GM21529 (cell line): ENCODE results near the gene SLC35E3.

Experiments used
- ATAC-seq: cut with Tn5 transposase; IDR thresholded peaks from one replicate; pipeline ENCODE4 v1.9.1; 2021; ENCODE audit not compliant: unreplicated experiment

The SLC35E3 gene

GRCh38 chr12:68769941-68770340, 24.0 kb downstream of the SLC35E3 start:
- ATAC-seq: no peak

DNA sequence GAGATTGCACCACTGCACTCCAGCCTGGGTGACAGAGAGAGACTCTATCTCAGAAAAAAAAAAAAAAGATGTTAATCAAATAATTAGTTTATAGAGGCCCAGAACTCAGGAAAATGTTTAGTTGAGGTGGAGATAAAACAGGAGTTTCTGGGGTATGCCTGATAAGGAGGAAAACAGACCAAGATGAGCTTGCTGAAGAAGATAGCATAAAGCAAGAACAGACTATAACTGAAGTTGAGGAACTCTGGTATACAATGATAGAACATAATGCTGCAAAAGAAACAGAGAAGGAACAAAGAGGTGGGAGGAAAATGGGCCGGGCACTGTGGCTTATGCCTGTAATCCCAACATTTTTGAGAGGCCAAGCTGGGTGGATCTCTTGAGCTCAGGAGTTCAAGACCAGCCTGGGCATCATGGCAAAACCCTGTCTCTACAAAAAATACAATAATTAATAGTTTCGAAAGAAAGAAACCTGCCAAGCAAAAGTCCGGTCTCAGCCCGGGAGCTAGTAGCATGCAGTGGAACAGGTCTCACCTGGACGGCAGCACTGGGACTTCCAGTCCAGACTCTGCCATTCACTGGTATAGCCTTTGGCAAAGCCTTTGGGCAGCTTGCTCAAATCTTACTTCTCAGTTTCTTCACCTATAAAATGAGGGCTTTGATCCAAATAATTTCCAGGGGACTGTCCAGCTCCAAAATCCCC, 25.4 kb downstream of the SLC35E3 start:
- no peak for ATAC-seq

GRCh38 chr12:68772714-68773113, 26.7 kb downstream of the SLC35E3 start:
- ATAC-seq: peak; percentile 65

- no peak for ATAC-seq
These were observed 27.6 kb downstream of the SLC35E3 start for GRCh38 chr12:68773582-68773981.

- ATAC-seq: no peak
These were observed 29.2 kb downstream of the SLC35E3 start for GRCh38 chr12:68775121-68775630.

- ATAC-seq: no peak
These were observed 31.1 kb downstream of the SLC35E3 start for GRCh38 chr12:68776976-68777610.

GRCh38 chr12:68779280-68779679, 33.3 kb downstream of the SLC35E3 start:
- ATAC-seq: no peak

- no peak for ATAC-seq
These were observed 34.8 kb downstream of the SLC35E3 start for GRCh38 chr12:68780731-68781130.

- ATAC-seq: no peak
These were observed 35.8 kb downstream of the SLC35E3 start for GRCh38 chr12:68781728-68782127.

DNA sequence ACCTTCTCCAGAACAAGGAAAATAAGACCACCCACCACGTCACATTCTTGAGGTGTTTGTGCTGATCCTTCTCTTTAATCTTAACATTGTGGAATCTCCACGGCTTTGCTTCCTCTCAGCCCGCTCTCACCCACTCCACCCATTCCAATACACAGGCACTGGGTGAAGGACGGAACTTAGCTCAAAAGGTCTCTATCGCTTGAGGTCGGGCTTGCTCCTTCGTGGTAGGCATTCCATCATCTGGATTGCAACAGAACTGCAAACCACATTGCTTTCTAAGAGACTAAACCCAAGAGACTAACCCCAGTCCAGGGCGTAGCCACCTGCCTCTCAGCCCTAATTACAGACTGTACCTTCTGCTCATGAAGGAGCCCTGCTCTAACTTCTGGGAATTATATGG, 38.0 kb downstream of the SLC35E3 start:
- ATAC-seq: no peak

DNA sequence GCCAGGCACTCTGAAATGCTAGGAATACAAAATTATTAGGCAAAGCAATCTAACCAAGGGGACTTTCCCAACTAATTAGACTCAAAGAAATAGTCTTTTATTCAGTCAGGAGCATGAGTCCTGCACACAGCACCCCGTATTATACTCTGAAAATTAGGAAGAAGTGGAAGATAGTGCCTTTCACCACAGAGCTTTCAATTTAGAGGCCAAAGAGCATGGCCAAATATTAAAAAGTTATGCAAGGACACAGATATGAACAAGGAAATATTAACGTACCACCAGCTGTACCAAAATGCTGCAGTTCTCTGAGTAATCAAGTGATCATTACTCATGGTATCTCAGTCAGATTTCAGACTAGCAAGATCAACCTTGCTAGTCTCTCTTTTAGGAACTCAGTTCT, 39.4 kb downstream of the SLC35E3 start:
- ATAC-seq: no peak

DNA sequence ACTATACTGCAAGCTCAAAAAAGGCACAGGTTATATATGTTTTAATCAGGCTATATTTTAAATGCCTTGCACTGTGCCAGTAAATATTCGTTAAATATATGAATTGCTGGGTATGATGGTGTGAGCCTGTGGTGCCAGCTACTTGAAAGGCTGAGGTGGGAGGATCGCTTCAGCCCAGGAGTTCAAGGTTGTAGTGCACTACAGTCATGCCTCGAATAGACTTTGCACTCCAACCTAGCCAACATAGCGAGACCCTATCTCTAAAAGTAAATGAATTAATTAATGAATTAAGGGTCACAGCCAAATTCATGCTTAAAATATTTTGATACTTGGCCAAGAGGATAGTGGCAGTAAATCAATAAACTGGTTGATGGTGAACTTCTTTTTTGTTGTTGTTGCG, 39.8 kb downstream of the SLC35E3 start:
- no peak for ATAC-seq

DNA sequence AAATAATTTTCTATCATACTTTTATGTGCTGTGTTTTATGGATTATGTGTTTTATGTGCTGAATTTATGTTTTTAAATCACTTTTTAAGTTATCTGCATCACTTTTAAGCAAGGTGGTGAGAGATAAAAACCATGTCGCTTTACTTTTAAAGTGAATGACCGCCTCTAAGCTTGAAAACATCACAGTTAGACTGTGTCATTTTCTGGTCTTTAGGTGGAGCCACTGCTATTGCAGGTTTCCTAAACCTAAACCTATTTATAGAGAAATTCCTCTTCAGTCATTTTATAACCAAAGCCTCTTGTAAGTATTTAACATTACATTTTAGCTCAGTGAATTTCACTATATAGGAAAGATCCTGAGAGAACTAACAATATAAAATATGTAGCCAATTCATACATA, 41.0 kb downstream of the SLC35E3 start:
- no peak for ATAC-seq

- no peak for ATAC-seq
These were observed 42.7 kb downstream of the SLC35E3 start for GRCh38 chr12:68788554-68789143.

DNA sequence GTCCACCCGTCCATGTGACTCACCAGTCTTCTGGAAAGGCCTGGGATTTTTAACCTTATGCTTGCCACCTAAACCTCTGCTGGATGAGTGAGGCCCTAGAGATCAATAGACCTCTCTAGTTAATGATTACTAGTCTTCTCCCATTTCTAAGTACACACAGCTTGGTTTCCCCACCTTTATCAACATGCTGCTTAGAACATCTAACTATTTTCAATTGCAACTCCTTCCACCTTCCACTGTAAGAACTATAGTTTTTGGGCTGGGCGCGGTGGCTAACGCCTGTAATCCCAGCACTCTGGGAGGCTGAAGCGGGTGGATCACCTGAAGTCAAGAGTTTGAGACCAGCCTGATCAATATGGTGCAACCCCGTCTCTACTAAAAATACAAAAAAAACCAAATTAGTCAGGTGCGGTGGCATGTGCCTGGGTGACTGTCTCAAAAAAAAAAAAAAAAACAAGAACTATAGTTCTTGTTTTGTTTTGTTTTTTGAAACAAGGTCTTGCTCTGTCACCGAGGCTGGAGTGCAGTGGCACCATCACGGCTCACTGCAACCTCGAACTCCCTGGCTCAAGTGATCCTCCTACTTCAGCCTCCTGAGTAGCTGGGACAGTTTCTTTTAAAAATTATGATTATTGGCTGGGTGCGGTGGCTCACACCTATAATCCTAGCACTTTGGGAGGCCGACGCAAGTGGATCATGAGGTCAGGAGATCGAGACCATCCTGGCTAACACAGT, 43.3 kb downstream of the SLC35E3 start:
- ATAC-seq: no peak

GRCh38 chr12:68790081-68790951, 44.3 kb downstream of the SLC35E3 start:
- ATAC-seq: no peak

- ATAC-seq: no peak
These were observed 44.9 kb downstream of the SLC35E3 start for GRCh38 chr12:68790952-68791234.

DNA sequence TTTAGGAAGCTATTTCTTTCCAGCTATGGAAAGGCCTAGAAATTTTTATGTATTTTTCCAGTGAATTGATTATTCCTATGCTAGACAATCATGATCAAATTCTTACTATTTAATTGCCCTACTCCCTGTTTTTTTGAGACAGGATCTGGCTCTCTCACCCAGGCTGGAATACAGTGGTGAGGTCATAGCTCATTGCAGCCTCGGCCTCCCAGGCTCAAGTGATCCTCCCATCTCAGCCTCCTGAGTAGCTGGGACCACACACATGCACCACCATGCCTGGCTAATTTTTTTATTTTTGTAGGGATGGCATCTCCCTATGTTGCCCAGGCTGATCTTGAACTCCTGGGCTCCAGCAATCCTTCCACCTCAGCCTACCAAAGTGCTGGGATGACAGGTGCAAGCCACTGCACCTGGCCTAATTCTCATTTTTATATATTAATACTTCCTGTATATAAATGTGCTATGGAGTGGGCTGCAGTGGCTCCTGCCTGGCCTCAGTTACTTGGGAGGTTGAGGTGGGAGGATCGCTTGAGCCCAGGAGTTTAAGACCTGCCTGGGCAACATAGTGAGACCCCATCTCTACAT, 46.0 kb downstream of the SLC35E3 start:
- ATAC-seq: no peak

DNA sequence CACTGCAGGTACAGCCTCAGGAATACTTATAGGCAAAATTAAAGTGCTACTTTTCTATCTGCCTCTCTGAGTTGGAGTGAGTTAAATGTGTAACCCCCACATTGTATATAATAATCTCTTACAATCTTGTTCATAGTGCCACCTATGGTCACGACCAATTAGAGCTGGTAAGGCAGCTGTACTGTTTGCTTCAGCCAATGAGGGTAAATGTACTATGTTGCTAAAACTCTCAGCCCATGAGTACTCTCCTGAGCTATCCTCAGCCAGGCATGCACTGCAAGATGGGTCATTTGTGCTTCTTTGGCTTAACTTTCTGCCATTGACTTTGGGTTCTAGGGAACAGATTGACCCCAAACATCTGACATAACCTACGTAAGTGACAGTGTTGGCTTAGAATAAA, 47.0 kb downstream of the SLC35E3 start:
- peak; percentile 95 for ATAC-seq

DNA sequence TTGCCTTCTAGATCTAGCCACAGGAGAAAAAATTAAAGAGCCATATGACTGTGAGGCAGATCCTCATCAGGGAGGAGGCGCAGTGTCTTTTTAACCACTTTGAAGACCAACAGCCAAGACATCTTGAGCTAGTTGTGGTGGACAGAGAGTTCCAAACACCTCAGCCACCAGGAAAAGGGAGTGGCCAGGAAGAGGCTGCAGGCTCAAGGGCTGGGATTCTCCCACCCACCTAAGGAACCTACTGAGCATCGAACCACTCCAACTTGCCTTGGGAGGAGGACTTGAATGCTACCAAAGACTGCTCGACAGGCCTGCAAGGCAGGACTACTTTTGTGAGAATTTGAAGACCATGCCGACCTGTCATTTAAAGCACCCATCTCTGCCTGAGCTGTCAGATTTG, 47.5 kb downstream of the SLC35E3 start:
- ATAC-seq: no peak
